HG02798 (cell line): ENCODE data around the gene STOM.

ENCODE experiments used
- ATAC-seq: cut with Tn5 transposase; IDR thresholded peaks from one replicate; pipeline ENCODE4 v1.9.1; 2021; ENCODE audit warnings: mild to moderate bottlenecking; ENCODE audit not compliant: unreplicated experiment, poor library complexity

Gene STOM

DNA sequence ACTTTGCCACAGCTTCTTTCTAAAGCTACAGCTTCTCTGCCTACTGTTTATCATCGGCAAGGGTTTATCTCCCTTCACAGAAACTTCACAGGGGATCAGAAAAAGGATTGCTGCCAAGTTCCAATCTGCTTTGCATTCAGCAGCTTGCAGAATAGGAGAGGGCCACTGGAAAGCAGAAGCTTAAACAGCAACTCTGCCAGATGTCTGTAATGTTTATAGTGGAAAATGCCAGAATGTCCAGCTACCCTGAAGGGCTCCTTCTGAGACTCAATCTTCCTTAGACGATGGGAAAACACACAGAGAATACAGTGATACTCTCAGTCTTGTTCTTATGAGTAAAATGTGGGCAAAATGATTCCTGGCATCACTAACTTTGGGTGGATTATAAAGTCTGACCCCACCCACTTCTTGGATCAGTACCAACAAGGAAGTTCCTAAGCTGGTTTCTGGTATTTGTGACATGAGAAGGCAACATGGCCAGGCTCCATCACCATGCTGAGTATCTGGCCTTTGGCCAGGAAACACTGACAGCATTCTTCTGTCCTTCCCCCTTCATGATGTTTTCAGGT lies 19.0 kb downstream of the STOM start:
- no peak for ATAC-seq

DNA sequence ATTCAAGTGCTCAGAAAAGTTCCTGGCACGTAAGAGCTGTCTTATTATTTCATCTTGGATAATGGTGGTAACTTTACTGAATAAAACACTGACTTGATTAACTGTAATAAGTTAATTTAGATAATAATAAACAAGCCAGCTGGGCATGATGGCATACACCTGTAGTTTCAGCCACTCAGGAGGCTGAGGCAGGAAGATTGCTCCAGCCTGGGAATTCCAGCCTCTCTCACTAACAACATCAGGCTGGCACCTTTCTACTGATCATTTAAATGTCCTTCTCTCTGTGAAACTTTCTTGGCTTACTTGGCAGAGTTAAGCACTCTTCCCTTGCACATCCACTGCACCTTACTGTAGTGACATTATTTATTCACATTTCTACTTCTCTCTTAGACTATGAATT lies 20.0 kb downstream of the STOM start:
- ATAC-seq, result no peak

DNA sequence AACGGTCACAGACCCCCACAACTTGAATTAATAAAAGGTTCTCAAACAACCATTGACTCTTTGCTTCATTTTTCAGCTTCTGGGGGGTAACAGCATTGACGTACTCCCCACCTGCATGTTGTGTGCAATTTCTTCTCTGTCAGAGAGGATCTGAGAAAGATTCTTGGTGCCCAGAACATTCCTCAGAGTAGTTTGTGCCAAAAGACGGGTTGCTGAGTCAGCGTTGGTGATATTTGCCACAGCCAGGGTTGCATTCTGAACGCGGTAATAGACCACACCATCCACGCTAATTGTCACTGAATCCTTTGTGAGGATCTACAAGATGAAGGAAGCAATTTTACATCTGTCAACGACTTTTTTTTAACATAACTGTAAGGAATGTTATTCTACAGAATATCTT lies 21.0 kb downstream of the STOM start:
- no peak for ATAC-seq

GRCh38 chr9:121348221-121348620 lies 21.8 kb downstream of the STOM start:
- ATAC-seq, result no peak

DNA sequence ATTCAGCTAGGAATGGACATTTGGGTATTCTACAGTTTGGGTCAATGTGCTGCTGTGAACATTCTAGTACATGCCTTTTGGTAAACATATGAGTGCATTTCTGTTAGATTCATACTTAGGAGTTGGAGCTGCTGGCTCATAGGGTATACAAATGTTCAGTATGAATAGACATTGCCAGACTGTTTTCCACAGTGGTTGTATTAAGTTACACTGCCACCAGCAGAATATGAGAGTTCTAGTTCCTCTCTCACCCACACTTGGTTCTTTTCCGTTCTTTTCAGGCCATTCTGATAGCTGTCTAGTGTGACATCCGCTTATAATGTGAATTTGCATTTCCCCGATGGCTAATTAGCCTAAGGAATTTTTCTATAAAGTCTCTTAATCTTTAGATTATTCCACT lies 25.0 kb downstream of the STOM start:
- no peak for ATAC-seq

DNA sequence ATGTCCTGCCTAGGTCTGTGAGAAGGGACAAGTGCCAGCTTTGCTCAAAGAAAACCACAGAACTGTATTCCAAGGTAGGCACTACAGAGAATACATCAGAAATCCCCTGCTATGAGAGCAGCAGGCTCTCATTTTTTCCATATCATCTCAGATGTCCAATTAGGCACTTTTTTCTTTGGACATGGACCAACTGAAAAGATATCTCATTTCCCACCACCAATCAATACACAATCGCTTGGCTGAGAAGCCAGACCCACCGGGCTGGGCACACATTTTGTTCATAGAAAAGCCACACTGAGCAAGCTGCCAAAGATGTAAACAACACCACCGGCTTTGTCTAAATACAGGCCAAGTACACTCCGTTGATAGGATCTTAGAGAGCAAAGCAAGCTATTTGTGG lies 25.9 kb downstream of the STOM start:
- ATAC-seq, result no peak

DNA sequence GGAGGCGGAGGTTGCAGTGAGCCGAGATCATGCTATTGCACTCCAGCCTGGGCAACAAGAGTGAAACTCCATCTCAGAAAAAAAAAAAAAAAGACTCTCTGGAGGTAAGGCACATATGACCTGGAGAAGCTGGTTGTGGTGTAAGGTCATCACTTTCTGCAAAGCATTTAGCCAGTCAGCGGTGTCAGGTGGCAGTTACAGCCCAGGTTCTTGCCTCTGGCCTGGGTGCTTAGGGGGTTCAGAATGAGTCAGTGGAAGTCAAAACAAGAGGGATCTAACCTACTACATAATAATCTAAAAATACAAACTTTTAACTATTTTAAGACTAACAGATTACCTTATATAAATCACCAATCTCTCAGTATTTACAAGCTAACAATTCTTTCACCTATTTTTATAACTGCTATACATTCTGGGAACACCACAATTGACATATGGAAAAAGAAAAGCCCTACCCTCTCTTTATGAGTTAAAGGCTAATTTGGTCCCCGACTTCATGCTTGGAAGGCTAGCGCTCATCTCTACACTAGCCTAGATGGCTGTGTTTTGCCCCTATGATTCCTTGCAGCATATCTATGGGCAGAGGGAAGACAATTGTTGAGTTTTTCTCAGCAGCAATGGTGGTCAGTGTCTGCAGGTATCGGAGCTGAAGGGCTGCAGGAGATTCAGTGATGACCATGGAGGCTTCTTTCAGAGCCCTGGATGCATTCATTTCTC lies 29.2 kb downstream of the STOM start:
- peak; percentile 80 for ATAC-seq

DNA sequence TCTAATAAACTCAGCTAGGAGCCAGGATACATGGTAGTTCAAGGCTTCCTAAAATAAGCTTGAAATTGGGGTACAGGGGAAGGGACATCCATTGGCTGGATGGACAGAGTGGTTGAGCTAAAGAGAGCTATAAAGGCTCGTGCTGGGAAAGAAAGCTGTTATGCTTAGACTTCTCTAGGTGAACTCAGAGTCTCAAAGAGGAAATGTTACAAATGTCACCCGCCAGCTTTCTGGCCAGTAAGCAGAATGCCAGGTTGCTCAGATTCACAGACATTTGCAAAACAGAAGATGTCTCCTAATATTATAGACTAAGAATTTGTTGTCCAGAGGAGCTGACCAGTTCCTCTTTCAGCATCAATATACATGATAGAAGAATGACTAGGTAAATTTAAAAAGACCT lies 30.6 kb downstream of the STOM start:
- no peak for ATAC-seq

- ATAC-seq, result no peak
Measured at GRCh38 chr9:121336665-121337064, 33.4 kb downstream of the STOM start.

- no peak for ATAC-seq
Measured at GRCh38 chr9:121333950-121334773, 35.9 kb downstream of the STOM start.

DNA sequence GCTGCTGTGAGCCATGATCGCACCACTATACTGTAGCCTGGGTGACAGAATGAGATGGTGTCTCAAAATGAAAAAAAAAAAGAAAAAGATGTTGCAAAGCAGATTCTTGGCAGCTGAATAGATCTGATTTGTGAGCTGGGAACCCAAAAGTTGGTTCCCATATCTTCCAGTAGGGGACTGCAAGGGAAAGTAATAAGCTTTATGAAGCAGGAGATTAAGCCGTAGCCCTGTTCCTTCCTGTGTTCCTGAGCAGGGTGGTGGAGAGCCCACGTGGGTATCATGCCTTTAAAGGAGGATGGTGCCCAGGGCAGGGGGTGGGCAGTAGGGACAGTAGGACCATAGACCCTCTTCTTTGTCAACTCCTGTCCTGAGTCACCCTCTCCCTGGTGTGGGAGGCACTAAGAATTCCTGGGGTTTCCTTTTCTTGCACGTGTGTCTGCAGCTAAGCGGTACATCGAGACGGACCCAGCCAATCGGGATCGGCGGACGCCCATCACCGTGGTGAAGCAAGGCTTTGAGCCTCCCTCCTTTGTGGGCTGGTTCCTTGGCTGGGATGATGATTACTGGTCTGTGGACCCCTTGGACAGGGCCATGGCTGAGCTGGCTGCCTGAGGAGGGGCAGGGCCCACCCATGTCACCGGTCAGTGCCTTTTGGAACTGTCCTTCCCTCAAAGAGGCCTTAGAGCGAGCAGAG lies 37.9 kb downstream of the STOM start:
- no peak for ATAC-seq

DNA sequence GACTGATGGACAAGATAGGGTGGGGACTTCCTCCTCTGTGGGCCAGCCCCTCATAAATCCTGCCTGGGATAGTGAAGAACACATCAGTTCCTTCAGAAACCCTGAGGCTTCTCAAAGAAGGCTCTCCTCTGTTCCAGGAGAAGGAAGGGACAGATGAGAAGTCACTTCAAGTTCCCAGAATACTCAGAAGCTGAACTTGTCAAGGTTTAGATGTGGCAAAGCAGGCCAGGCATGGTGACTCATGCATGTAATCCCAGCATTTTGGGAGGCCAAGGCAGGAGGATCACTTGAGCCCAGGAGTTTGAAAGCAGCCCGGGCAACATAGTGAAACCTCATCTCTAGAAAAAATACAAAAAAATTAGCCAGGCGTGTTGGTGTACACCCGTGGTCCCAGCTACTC lies 38.5 kb downstream of the STOM start:
- no peak for ATAC-seq

DNA sequence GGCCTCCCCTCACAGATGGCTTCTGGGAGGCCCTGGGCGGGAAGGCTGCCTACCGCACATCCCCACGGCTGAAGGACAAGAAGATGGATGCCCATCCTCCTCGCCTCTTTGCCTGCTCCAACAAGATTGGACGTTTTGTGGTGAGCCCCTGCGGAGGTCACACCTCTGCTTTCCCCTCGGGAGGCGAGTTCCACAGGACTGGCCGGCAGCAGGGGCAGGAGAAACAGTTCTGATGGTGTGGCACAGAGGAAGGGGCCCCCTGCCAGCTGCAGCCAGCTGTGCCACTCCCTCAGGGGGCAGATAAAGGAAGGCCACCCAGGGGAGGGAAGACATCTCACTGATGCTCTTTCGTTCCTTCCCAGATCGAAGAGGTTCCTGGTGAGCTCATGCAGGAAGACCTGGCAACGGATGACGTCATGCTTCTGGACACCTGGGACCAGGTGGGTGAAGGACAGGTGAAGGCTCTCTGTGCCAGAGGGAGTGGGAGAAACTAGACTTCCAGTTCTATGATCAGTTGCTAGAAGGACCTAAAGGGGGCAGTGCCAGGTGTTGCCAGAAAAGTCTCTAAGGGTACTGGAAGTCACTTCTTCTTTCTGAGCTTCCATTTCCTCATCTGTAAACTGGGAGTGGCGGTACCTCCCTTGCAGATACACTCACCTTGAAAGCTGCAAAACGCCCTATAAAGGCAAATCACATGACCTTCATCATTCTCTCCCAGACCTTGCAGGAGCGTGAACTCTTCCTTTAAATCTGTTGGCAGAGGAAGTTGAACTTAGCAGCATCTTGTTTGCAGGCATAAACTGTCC lies 41.0 kb downstream of the STOM start:
- ATAC-seq, result no peak

GRCh38 chr9:121328476-121328875 lies 41.6 kb downstream of the STOM start:
- ATAC-seq, result no peak

DNA sequence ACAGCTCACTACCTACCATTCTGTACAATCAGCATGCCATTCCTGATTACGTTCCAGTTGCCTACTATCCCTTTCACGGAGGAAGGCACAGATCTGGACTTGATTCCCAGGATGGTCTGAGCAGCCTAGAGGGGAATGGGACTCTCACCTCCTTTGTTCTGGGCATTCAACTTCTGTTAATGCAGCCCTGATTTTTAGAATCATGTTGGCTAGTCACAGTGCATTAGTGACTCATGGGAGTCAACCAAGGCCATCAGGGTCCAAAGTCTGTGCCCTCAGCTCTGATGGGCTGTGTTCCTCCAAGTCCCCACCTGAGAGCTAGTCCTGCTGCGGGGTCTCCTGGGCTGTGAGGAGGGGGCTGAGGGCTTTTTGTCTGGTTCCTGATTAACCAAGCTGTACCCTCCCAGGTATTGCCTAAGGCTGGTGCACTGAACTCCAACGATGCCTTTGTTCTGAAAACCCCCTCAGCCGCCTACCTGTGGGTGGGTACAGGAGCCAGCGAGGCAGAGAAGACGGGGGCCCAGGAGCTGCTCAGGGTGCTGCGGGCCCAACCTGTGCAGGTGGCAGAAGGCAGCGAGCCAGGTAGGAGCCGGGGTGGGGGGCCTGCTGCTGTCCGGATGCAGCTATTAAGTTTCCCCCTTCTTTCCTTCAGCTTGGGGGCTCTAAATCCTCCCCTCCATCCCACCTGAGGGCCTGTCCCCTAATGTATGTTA lies 43.0 kb downstream of the STOM start:
- no peak for ATAC-seq

DNA sequence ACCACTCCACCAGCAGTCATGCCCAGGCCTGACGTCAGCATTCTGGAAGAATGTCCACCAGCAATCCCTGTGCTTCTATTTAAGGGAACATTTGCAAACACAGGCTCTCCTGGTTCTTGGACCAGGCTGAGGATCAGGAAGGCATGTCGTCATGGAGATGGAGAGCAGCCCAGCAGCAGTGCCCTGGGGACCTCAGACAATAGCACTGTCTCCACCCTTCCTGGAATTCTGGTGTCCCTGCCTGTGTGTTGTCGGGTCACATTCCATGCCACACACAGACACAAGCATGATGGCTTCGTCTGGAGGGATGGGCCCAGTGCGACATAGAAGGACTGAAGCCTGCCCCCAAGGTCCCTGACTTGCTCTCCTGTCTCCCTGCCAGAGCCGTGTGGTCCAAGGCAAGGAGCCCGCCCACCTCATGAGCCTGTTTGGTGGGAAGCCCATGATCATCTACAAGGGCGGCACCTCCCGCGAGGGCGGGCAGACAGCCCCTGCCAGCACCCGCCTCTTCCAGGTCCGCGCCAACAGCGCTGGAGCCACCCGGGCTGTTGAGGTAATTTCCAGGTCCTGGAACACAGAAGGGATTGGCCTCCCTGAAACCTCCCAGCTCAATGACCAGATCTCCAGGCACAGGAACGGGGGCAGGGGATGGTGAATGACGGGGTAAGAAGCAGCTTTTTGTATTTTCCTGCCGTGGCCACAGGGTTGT lies 43.8 kb downstream of the STOM start:
- ATAC-seq, result no peak

- ATAC-seq, result no peak
Measured at GRCh38 chr9:121325387-121325786, 44.7 kb downstream of the STOM start.

DNA sequence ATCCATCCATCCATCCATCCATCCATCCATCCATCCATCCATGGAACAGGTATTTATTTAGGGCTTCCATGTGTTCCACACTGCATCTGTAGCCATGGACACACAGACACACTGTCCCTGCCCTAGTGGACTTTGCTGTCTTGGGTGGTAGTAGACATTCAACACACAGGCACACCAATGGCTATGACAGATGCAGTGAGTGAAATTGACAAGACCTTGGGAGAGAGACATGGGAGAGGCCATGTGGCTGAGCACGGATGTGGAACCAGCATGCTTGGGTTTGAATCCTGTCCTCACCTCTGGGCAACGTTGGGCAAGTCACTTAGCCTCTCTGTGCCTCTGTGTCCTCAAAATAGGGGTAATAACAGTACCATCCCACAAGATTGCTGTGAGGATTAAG lies 45.3 kb downstream of the STOM start:
- ATAC-seq, result no peak

GRCh38 chr9:121324316-121324715 lies 45.7 kb downstream of the STOM start:
- no peak for ATAC-seq
